Lung (tissue), 12 donors: ENCODE data around the gene PLAAT5. TPM values are rescaled to one million over a fixed set of nuclear protein-coding genes. Genes with fewer than 3 reads are reported as not detected.
A peak's percentile ranks its signal among the peaks of the same experiment; 100 is the strongest.

Experiments used
- ATAC-seq: fragments of 200-7000 bp; cut with Tn5 transposase; one replicate; pipeline ENCODE4 v1.9.1; 2020; ENCODE audit warnings: moderate number of reproducible peaks; ENCODE audit not compliant: insufficient read depth, low FRiP score
- DNase-seq, 3 donors: peaks; one replicate each; pipeline ENCODE4 v3.0.0-alpha.2; 2013 to 2017
- H3K27ac ChIP-seq, 2 donors: one replicate each; pipeline ENCODE4 v1.5.1; 2013; ENCODE audit warnings: mild to moderate bottlenecking in 2 of 2, moderate library complexity in 2 of 2, control low read depth in 1 of 2, inconsistent platforms in 1 of 2, low read depth in 1 of 2, low read length in 1 of 2
- H3K27me3 ChIP-seq, 3 donors: one replicate each; pipeline ENCODE4 v1.5.1; 2013; ENCODE audit warnings: low read length in 2 of 3; ENCODE audit not compliant: control insufficient read depth in 3 of 3, insufficient read depth in 3 of 3
- H3K36me3 ChIP-seq, 4 donors: one replicate each; pipeline ENCODE4 v1.5.1; 2013; ENCODE audit warnings: low read length in 4 of 4, mild to moderate bottlenecking in 1 of 4, moderate library complexity in 1 of 4; ENCODE audit not compliant: control insufficient read depth in 4 of 4, insufficient read depth in 4 of 4
- H3K4me1 ChIP-seq, 5 donors: one replicate each; pipeline ENCODE4 v1.5.1; 2013; ENCODE audit warnings: low read length in 5 of 5, mild to moderate bottlenecking in 2 of 5, moderate library complexity in 1 of 5; ENCODE audit not compliant: control insufficient read depth in 5 of 5, insufficient read depth in 5 of 5
- H3K4me3 ChIP-seq: one replicate; pipeline ENCODE4 v1.5.1; 2013; ENCODE audit warnings: mild to moderate bottlenecking, control low read depth, moderate library complexity
- H3K9ac ChIP-seq, 2 donors: one replicate each; pipeline ENCODE4 v1.5.1; 2013; ENCODE audit warnings: low read length in 2 of 2, control low read depth in 1 of 2; ENCODE audit not compliant: insufficient read depth in 1 of 2
- H3K9me3 ChIP-seq, 4 donors: one replicate each; pipeline ENCODE4 v1.5.1; 2013; ENCODE audit warnings: low read length in 3 of 4, mild to moderate bottlenecking in 1 of 4, moderate library complexity in 1 of 4; ENCODE audit not compliant: control insufficient read depth in 4 of 4, insufficient read depth in 3 of 4
- WGBS, 2 donors: extraction: QIAGEN DNeasy Blood & Tissue Kit; methylation state at CpG; one replicate each; pipeline ENCODE4 v1.1.7; 2013; 5-methylcytosine and 5-hydroxymethylcytosine counted together
- polyA plus RNA-seq, 2 donors: library from polyadenylated mRNA; stranded (reverse); fragments of 200-250 nt; gene quantifications; one replicate each; pipeline ENCODE4 v1.2.1, GENCODE V29; 2013
- total RNA-seq, 2 donors: library from RNA; depleted of rRNA in 1 of 2; stranded (reverse); fragments of >200 nt in 1 of 2; gene quantifications; one replicate each; pipeline ENCODE4 v1.2.1, GENCODE V29; 2014 to 2021
- TF ChIP-seq, protein P1 (sequence below): IDR thresholded peaks from 2 replicates; pipeline ENCODE4 v1.5.1; 2012; ENCODE audit warnings: mild to moderate bottlenecking; ENCODE audit errors: control extremely low read depth, extremely low read depth
- donor health status: control.
- donor health status: control.
- donor health status: Bipolar disorder and iron deficiency.
- donor health status: healthy.
- donor health status: DM: yes; HTN: yes; CAD: no.

PLAAT5 gene
- total and polyA plus RNA-seq, 4 donors: 1.1 to 5.6 (median 3.2) TPM

DNA sequence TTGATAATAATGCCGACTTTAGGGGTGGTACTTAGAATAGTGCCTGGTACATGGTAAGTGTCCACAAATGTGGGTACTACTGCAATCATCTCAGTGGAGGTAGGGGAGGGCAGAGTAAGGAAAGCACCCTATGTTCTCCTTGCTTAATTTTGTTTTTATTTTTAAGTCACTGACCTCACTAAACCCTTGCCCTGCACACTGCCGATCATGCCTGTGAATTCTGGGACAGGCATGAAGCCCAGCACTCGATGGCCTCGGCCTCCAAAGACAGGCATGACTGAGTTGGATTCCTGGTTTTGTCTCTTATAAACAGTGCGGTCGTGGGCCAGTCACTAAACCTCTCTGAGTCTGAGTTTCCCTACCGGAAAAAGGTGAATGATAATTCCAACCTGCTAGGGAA is 21.8 kb upstream of the PLAAT5 start:
- Histone ChIP-seq H3K9me3 (no peaks in the 10 kb centered on the region), H3K4me3 (no peak overlapping the region), H3K27ac (no peak overlapping the region), H3K36me3 (no peaks in the 10 kb centered on the region), H3K4me1 (peaks cover 0 to 6% (median 0%) of the 10 kb centered on the region in 5 donors), H3K27me3 (no peaks in the 10 kb centered on the region), H3K9ac (no peak overlapping the region)
- no peak for DNase-seq
- WGBS, 2 donors: 93 to 97% methylated on average over 7 of the region's 7 CpGs
- ATAC-seq: no peak
- TF ChIP-seq, protein P1, sequence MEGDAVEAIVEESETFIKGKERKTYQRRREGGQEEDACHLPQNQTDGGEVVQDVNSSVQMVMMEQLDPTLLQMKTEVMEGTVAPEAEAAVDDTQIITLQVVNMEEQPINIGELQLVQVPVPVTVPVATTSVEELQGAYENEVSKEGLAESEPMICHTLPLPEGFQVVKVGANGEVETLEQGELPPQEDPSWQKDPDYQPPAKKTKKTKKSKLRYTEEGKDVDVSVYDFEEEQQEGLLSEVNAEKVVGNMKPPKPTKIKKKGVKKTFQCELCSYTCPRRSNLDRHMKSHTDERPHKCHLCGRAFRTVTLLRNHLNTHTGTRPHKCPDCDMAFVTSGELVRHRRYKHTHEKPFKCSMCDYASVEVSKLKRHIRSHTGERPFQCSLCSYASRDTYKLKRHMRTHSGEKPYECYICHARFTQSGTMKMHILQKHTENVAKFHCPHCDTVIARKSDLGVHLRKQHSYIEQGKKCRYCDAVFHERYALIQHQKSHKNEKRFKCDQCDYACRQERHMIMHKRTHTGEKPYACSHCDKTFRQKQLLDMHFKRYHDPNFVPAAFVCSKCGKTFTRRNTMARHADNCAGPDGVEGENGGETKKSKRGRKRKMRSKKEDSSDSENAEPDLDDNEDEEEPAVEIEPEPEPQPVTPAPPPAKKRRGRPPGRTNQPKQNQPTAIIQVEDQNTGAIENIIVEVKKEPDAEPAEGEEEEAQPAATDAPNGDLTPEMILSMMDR: no peak

DNA sequence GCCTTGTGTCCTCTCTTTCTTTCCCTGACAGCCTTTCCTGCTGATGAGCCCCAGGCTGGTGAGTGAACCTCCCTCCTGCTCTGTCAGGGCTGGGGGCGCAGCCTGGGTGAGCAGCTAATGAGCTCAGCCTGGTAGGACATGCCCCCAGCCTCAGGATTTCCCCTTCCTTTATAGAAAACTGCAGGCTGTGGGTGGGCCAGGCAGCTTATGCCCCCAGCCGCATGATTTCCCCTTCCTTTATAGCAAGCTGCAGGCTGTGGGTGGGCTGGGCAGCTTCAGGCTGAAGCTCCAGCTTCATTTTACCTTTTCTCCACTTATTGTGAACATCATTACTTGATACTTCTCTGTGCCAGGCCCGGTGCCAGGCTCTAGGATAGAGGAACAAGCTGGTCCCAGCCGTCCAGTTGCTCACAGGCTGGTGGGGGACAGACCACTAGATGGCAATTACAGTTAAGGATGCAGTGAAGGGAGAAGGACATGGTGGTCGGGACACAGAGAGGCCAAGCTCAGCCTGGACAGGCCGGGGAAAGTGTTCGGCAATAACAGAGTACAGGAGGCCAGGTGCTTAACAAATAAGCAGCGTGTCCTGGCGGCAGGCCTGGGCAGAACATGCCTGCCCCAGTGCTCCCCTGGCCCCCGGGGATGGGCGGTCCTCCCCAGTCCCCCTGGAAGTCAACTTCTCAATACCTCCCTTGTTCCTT is 20.2 kb upstream of the PLAAT5 start:
- Histone ChIP-seq H3K27me3 (no peaks in the 10 kb centered on the region), H3K36me3 (no peaks in the 10 kb centered on the region), H3K27ac (no peak overlapping the region), H3K4me3 (no peak overlapping the region), H3K9ac (no peak overlapping the region), H3K4me1 (peaks cover 0 to 6% (median 0%) of the 10 kb centered on the region in 5 donors), H3K9me3 (no peaks in the 10 kb centered on the region)
- DNase-seq (peak in 1 of 3 donors; percentile 12), ATAC-seq (no peak)
- TF ChIP-seq, protein P1: no peak
- WGBS, 2 donors: 81 to 89% methylated on average over 11 of the region's 11 CpGs

DNA sequence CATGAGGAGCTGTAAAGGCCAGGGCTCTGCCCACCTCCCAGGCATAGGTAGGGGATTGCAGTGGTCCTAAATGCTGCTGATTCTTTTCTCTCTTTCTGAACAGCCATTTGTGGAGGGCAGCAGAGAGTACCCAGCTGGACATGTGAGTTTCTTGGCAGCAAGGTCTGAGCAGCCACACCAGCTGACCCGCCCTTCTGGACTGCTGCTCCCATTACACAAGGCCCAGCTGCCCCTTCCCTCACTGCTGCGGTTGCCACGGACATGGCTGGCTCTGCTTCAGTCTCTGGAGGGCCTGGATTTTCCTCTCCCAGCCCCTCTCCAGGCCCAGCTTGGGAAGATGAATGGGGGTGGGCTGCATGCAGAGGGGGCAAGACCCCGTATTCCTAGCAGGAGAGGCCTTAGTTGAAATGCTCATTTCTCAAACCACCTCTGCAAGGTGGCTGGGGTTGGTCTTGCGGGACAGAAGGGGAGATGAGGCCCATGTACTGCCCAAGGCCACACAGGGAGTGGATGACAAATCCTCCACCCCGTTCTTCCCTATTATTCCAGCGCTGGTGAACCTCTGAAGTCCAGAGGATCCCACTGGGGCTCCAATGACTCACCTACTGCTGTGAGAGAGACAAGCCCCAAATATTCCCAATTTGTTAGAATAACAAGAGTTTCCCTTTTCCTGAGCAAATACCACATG is 19.5 kb upstream of the PLAAT5 start:
- no peaks in the 10 kb centered on the region for H3K36me3 ChIP-seq
- WGBS, 2 donors: 79 to 91% methylated on average over 7 of the region's 7 CpGs
- no peak overlapping the region for H3K27ac ChIP-seq
- no peaks in the 10 kb centered on the region for H3K27me3 ChIP-seq
- TF ChIP-seq, protein P1: no peak
- H3K9ac ChIP-seq: no peak overlapping the region
- H3K4me1 ChIP-seq: peaks cover 0 to 6% (median 0%) of the 10 kb centered on the region in 5 donors
- no peaks in the 10 kb centered on the region for H3K9me3 ChIP-seq
- H3K4me3 ChIP-seq: no peak overlapping the region
- DNase-seq (peak in 2 of 3 donors; percentile 25 to 49), ATAC-seq (no peak)
